ENCODE measurements around the gene CLEC2L. TPM values are rescaled to one million over a fixed set of nuclear protein-coding genes. Genes with fewer than 3 reads are reported as not detected.

The CLEC2L gene
- total and polyA plus RNA-seq, 2 of the 13 experiments (the other 11 are each of a cell fraction or from before 2014, with no cell fraction given) = 0.20 to 0.25 TPM

DNA sequence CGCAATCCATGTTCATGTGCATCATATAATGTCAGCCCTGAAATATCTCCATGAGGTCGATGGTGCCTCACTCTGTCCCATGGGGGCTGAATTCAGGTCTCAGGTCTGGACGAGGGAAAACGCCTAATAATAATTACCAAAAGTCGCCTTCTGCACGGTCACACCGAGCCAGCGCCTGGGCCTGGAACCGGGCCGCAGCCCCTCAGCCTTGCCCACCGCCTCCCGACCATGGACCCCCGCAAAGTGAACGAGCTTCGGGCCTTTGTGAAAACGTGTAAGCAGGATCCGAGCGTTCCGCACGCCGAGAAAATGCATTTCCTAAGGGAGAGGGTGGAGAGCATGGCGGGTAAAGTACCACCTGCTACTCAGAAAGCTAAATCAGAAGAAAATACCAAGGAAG lies 21.3 kb upstream of the CLEC2L start:
- Histone ChIP-seq H2AFZ (ENCODE audit: low read length) (no peak overlapping the region), H3K4me2 (ENCODE audit: low read depth, low read length) (no peak overlapping the region), H3K9ac (ENCODE audit: insufficient read depth, low read depth, low read length) (no peak overlapping the region), H3K9me3 (ENCODE audit: low read length) (no peaks in the 10 kb centered on the region), H3K79me2 (ENCODE audit: insufficient read depth, low read length) (no peaks in the 10 kb centered on the region), H3K4me3 (replicated peaks in 1 of 3; ENCODE audit: insufficient read depth in 1 of 3, low read depth in 2 of 3, low read length in 3 of 3) (no peak overlapping the region), H3K4me1 (ENCODE audit: insufficient read depth, low read length) (peaks cover 8% of the 10 kb centered on the region; the same call in 1 of the 2 replicates), H3K27ac (ENCODE audit: extremely low read length, insufficient read depth, low read length) (no peak overlapping the region), H3K27me3 (ENCODE audit: control insufficient read depth in 1 of 2, insufficient read depth in 2 of 2, low read length in 2 of 2) (peaks cover 0 to 29% of the 10 kb centered on the region in 2 experiments), H4K20me1 (ENCODE audit: insufficient read depth, low read length) (no peaks in the 10 kb centered on the region), H3K36me3 (replicated peaks in 1 of 2; ENCODE audit: control insufficient read depth in 1 of 2, insufficient read depth in 2 of 2, low read length in 2 of 2) (no peaks in the 10 kb centered on the region)
- TF ChIP-seq ZNF572 (CRISPR knock-in tag; IDR thresholded peaks at IDR 0.05) (no peak), HNF1B (CRISPR knock-in tag; IDR thresholded peaks at IDR 0.05) (no peak), SRF (IDR thresholded peaks at IDR 0.05; ENCODE audit: low read depth, low read length) (no peak), XBP1 (CRISPR knock-in tag; IDR thresholded peaks at IDR 0.05) (no peak), ZBTB25 (CRISPR knock-in tag; IDR thresholded peaks at IDR 0.05) (no peak), DR1 (CRISPR knock-in tag; IDR thresholded peaks at IDR 0.05) (no peak), KLF6 (CRISPR knock-in tag; IDR thresholded peaks at IDR 0.05) (no peak)
- intact Hi-C loops (cut with micrococcal nuclease; ENCODE audit: unreplicated experiment) = loop anchor here (10.0 kb wide), 1 partner anchor 53 kb away; no protein-coding TSS in a partner anchor
- ATAC-seq (no peak), FAIRE-seq (no peak), DNase-seq (ENCODE audit: low spot score) (no peak)
- in situ Hi-C loops (cut with HindIII; ENCODE audit: extremely low pct_ligation_motif_present, low pct_unique_long_range_greater_than_20kb) = no loop called here
- whole genome bisulfite sequencing (ENCODE audit: low lambda C conversion rate) = 68% methylated on average over 22 of the region's 22 CpGs
- ChIA-PET POLR2A (no interaction called here), CTCF (ENCODE audit: low intra/inter-chr PET ratio, low total read pairs) (no interaction called here)
- no TSS peak for BruUV-seq (replicated peaks)

Measured in HepG2 (cell line).